Stimulated activated CD4-positive, alpha-beta T cell treated with anti-CD3 and anti-CD28 coated beads, Interleukin-4, amount 100 ng/mL, for 4 hours (primary cell): Measurements from ENCODE around the gene DESI1.
"Not testable (repeated sequence)": the region's sequence is repeated elsewhere in the genome, so short reads cannot be mapped to it uniquely, and the experiment has no call there.

ENCODE experiments used
- DNase-seq, 2 experiments: peaks; one replicate each; pipeline ENCODE4 v3.0.0-alpha.2; 2020

The DESI1 gene

GRCh38 chr22:41582694-41583093, 38.1 kb downstream of the DESI1 start:
- DNase-seq, result no peak

DNA sequence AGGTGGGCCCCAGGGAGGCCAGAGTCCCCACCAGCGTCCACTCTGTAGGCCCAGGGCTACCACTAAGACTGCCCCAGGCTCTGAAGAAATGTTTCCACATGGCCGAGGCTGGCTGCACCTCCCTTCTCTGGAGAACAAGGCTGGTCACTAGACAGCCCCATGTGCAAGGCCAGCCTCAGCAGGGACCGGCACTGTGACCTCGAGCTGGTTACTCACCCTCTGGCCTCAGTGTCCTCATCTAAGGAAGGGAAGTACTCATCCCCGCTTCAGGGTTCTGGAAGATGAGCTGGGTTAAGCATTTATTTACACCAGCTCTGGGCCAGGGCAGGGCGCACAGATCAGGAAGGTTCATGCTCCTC, 40.9 kb downstream of the DESI1 start:
- DNase-seq, result no peak

- DNase-seq, result no peak
Measured at GRCh38 chr22:41579297-41579996, 41.4 kb downstream of the DESI1 start.

DNA sequence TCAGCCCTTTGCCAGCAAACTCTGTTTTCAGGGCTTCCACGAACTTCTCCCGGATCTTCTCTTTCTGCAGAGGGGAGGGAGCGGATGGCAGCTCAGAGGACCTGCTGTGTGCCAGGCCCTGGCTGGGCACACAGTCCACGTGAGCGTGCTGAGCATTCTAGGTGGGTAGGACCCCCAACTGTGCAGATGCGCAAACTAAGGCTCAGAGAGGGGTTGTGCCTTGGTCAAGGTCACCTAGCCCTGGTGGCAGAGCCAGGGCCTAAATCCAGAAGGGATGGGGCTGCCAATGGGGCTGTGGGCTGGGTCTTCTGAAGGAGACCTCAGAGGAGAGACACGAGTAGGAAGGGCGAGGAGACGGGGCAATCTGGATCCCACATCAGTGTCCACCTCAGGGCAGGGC, 42.0 kb downstream of the DESI1 start:
- no peak for DNase-seq

DNA sequence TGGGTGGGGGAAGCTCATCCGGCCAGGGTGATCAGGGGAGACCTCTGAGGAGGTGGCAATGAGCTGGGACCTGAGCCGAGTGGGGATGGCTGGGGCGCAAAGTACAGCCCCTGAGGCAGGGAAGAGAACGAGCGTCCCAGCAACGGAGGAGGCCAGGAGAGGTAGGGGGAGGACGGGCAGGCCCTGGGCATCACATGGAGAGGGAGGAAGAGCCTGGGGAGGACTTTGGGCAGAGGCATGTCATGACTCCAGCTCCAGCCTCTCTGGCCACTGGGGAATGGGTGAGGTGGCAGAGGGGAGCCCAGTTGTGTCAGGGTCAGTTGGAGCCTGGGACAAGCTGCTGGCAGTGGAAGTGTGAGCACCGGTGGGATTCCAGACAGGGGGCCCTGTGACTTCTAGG, 42.7 kb downstream of the DESI1 start:
- DNase-seq, result no peak

DNA sequence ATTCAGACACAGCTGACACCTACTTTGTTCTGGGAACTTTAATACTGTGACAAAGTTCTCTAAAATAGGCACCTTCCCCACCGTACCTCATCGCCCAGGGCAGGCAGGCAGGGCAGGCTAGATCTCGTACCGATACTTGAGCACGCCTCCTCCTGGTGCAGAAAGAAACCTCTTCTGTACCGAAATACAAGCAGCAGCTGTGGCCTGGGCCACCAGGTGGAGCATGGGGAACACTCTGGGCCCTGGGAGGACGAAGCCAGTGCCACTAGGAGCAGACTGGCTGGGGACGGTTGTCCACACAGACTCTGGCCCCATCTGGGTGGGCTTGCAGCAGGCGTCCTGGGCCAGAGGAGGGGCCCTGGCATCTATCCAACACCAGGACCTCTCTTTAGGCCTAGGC, 44.0 kb downstream of the DESI1 start:
- DNase-seq, result no peak

GRCh38 chr22:41575533-41575932, 45.3 kb downstream of the DESI1 start:
- DNase-seq, result no peak

DNA sequence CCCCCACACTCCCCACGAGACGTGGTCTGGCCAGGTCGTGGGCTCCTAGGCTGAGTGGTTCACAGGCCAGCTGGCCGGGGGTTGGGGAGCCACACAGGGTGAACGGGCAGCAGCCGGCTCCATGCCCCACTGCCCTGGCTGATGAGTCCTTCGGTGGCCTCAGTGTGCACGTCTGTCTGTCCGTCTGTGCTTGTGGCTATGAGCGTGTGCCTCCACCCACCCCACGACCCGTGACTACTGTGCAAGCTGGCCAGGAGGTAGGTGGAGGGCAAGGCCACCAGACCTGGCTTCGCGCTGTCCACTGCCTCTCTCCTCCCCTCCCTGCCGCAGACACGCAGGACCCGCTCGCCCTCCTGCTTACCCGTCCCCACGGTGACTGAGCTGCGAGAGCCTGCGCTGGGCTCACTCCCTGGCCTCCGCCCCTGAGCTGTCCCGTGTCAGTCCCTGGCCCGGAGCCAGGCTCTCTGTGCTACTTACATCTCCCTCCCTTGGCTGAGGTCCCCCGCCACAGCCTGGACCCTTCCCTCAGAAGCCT, 45.9 kb downstream of the DESI1 start:
- DNase-seq, result no peak

- no peak for DNase-seq
Measured at GRCh38 chr22:41573677-41574076, 47.2 kb downstream of the DESI1 start.

DNA sequence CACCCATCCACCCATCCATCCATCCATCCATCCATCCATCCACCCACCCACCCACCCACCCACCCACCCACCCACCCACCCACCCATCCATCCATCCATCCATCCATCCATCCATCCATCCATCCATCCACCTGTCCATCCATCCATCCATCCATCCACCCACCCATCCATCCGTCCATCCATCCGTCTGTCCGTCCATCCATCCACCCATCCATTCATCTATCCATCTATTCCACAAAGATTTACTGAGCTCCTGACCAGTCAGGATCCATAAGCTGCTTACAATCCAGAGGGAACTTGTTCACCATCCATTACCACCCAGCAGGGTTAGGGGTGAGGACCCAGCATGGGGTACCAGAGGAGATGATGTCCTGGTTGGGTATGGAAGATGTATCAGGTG, 48.5 kb downstream of the DESI1 start:
- DNase-seq, result not testable (repeated sequence)

GRCh38 chr22:41571786-41572185, 49.1 kb downstream of the DESI1 start:
- no peak for DNase-seq

GRCh38 chr22:41570221-41570620, 50.6 kb downstream of the DESI1 start:
- DNase-seq, result no peak

GRCh38 chr22:41568811-41569210, 52.0 kb downstream of the DESI1 start:
- DNase-seq, result no peak

GRCh38 chr22:41567512-41567768, 53.4 kb downstream of the DESI1 start:
- no peak for DNase-seq

DNA sequence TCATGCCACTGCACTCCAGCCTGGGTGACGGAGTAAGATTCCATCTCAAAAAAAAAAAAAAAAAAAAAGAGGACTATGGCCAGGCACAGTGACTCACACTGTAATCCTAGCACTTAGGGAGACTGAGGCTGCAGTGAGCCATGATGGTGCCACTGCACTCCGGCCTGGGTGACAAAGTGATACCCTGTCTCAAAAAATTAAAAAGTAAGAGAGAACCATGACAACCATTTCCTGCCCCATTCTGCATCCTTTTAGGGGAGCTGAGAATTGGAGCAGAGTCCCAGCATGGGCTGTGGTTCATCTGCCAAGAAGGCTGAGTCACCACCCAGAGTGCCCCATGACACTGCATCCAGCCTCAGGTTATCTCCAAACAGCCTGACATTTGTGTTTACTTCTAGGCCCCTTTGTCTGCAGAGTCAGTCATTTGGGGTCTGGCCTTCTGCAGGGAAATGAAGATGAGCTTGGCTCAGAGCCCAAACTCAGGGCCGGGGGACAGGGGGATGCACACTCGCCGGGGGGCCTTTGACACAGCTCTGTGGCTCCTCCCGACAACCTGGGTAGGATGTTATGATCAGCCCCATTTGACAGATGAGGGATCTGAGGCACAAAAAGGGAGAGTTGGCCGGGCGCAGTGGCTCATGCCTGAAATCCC, 55.3 kb downstream of the DESI1 start:
- no peak for DNase-seq

DNA sequence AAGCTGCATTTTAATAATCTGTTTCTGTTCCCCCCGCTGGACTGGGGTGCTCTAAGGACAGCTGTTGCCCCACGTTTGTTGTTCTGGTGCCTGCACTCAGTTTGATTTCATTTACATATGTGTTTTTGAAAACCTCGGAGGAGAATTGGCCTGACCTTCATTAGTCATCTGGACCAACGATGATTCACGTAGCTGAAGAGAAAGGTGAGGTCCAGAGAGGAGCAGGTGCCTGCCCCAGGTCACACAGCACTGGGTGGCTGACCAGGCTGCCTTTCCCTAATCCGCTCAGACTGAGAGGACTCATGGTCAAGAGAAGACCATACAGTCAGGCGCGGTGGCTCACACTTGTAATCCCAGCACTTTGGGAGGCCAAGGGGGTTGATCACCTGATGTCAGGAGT, 56.3 kb downstream of the DESI1 start:
- no peak for DNase-seq

DNA sequence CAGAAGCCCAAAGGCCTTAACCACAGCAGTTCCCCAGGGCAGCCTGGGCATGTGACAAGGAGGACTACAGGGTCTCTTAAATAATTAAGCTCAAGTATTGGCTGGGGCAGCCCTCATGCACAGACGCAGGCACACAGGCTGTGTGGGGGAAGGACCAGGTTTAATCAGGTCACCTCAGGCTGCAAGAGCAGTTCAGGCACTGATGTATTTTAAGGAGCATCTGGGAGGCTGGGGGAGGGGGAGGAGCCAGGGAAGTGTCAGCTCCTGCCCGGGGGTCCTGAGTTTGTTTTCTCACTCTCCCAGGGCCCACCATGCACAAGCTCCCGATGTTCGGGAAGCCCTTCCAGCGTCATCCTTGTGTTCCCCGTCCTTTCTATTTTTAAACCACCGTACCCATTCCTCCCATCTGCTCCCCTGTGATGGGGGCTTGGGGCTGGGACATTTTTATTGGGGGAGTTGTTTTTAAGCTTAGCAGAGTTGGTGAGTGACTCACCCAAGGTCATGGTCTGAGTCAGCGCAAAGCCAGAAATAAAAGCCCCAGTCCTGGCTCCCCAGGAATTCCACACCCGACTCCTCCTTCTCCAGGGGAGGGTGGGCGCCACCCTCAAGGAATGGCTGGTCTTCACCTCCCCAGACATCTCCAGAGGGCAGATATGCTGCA, 57.7 kb downstream of the DESI1 start:
- DNase-seq, result no peak

- no peak for DNase-seq
Measured at GRCh38 chr22:41562461-41562860, 58.4 kb downstream of the DESI1 start.

GRCh38 chr22:41561788-41562187, 59.1 kb downstream of the DESI1 start:
- DNase-seq, result no peak

- no peak for DNase-seq
Measured at GRCh38 chr22:41561335-41561734, 59.5 kb downstream of the DESI1 start.

DNA sequence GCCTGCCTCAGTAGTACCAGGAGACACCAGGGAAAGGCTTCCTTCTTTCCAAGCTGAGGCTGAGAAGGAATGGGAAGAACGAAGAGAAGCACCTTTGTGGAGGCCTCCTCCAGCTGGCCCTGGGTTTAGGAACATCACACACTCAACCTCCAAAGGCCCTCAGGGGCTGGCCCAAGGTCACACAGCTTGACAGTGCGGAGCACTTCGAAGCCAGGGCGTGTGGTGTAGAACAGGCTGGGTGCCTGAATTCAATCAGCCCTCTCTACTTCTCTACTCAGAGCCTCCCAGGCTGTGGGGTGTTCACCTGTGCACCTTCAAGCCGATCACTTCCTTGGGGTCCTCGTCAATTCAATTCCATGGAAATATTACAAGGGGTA, 60.8 kb downstream of the DESI1 start:
- DNase-seq, result no peak

- DNase-seq, result not testable (repeated sequence)
Measured at GRCh38 chr22:41558241-41558630, 62.6 kb downstream of the DESI1 start.

GRCh38 chr22:41557401-41558240, 63.2 kb downstream of the DESI1 start:
- no peak for DNase-seq

GRCh38 chr22:41556561-41556960, 64.3 kb downstream of the DESI1 start:
- DNase-seq, result no peak
